NCI-H82 treated with DMSO at 0.1 percent for 48 hours (cell line): Measurements from ENCODE around the gene C2CD4D.

Experiments used
- DNase-seq: peaks from one replicate; lab custom pipeline; 2025; ENCODE audit not compliant: unreplicated experiment; lab: John Stamatoyannopoulos, UW

The C2CD4D gene

GRCh38 chr1:151814971-151815545, 24.6 kb downstream of the C2CD4D start:
- no peak for DNase-seq

GRCh38 chr1:151814426-151814825, 25.2 kb downstream of the C2CD4D start:
- no peak for DNase-seq

- DNase-seq, result no peak
Measured at GRCh38 chr1:151813271-151813977, 26.2 kb downstream of the C2CD4D start.

GRCh38 chr1:151811181-151811580, 28.4 kb downstream of the C2CD4D start:
- no peak for DNase-seq

GRCh38 chr1:151809985-151810556, 29.5 kb downstream of the C2CD4D start:
- DNase-seq, result no peak

GRCh38 chr1:151809290-151809984, 30.2 kb downstream of the C2CD4D start:
- DNase-seq, result no peak

GRCh38 chr1:151807766-151808165, 31.9 kb downstream of the C2CD4D start:
- DNase-seq, result no peak

GRCh38 chr1:151807131-151807530, 32.5 kb downstream of the C2CD4D start:
- no peak for DNase-seq

GRCh38 chr1:151806170-151806569, 33.5 kb downstream of the C2CD4D start:
- DNase-seq, result no peak

GRCh38 chr1:151805066-151805820, 34.4 kb downstream of the C2CD4D start, which contains the start of gene LINGO4:
Gene LINGO4, minus strand, starts transcription at chr1:151805419. Its CDS starts 2,715 bp downstream, at chr1:151802704.
- no peak for DNase-seq

GRCh38 chr1:151803915-151804314, 35.7 kb downstream of the C2CD4D start:
- no peak for DNase-seq

- no peak for DNase-seq
Measured at GRCh38 chr1:151803164-151803563, 36.5 kb downstream of the C2CD4D start.

GRCh38 chr1:151802372-151802771, 37.2 kb downstream of the C2CD4D start:
- DNase-seq, result no peak

- no peak for DNase-seq
Measured at GRCh38 chr1:151801846-151802245, 37.8 kb downstream of the C2CD4D start.

GRCh38 chr1:151801310-151801820, 38.3 kb downstream of the C2CD4D start:
- no peak for DNase-seq

GRCh38 chr1:151800830-151801229, 38.8 kb downstream of the C2CD4D start:
- DNase-seq, result no peak

GRCh38 chr1:151799179-151800022, 40.2 kb downstream of the C2CD4D start:
- no peak for DNase-seq

- no peak for DNase-seq
Measured at GRCh38 chr1:151798571-151798970, 41.0 kb downstream of the C2CD4D start.

- no peak for DNase-seq
Measured at GRCh38 chr1:151790940-151791651, 48.5 kb downstream of the C2CD4D start.
